Measurements from ENCODE around the gene RBL1. TPM values are rescaled to one million over a fixed set of nuclear protein-coding genes. Genes with fewer than 3 reads are reported as not detected.

Gene RBL1
- total and polyA plus RNA-seq, 10 of the 15 experiments (the other 5 are each of a cell fraction or from before 2014, with no cell fraction given) = 4.5 to 51.1 (median 24.9) TPM

DNA sequence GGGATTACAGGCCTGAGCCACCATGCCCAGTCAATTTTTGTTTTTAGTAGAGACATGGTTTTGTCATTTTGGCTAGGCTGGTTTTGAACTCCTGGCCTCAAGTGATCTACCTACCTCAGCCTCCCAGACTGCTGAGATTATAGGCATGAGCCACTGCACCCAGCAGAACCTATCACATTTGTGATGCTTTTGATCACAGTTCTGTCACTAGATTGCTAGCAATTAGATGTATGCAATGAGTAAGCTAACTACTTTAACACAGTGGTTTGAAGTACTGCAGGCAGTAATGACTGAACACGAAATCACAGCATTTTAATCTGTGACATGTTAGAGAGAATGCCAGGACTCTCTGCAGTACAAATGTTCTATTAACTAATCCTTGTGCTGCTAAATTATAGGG lies 124.7 kb downstream of the RBL1 start:
- no peaks in the 10 kb centered on the region for H3K79me2 ChIP-seq (ENCODE audit: control insufficient read depth, insufficient read depth, low read length)
- H3K9ac ChIP-seq (ENCODE audit: control insufficient read depth, insufficient read depth, low read length) = no peak overlapping the region
- in situ Hi-C loops (cut with MboI) (no loop called here), intact Hi-C loops (cut with micrococcal nuclease; ENCODE audit: unreplicated experiment) (no loop called here)
- no peak overlapping the region for H3K27ac ChIP-seq (ENCODE audit: control insufficient read depth, insufficient read depth)
- ChIA-PET SMC1A (ENCODE audit: uncharacterized antibody, unreplicated experiment) (no interaction called here), RAD21 (ENCODE audit: unreplicated experiment) (no interaction called here), CTCF (no interaction called here), POLR2A (no interaction called here)
- no peak for ATAC-seq
- H4K20me1 ChIP-seq (ENCODE audit: control insufficient read depth, insufficient read depth) = no peaks in the 10 kb centered on the region
- H3K4me1 ChIP-seq (ENCODE audit: control insufficient read depth, insufficient read depth, low read length) = 0 out of 2 replicates have a peak, but pooled peaks cover 3% of the 10 kb centered on the region
- H3K9me3 ChIP-seq (replicated peaks; ENCODE audit: control insufficient read depth, insufficient read depth, low read length) = no peaks in the 10 kb centered on the region
- no peak overlapping the region for H2AFZ ChIP-seq (ENCODE audit: control insufficient read depth, low read depth, low read length)
- no peaks in the 10 kb centered on the region for H3K36me3 ChIP-seq (ENCODE audit: control insufficient read depth in 2 of 2, insufficient read depth in 2 of 2, low read length in 1 of 2)
- no peak overlapping the region for H3K4me3 ChIP-seq
- no peak overlapping the region for H3K4me2 ChIP-seq (ENCODE audit: control insufficient read depth, insufficient read depth)
- whole genome bisulfite sequencing (ENCODE audit: insufficient coverage, insufficient replicate concordance, low lambda C conversion rate, missing lambda C conversion rate) = 6% methylated on average over 1 of the region's 1 CpG
- no peak for DNase-seq (ENCODE audit: low read depth, low spot score)
- FAIRE-seq = no peak
- H3K27me3 ChIP-seq (replicated peaks in 1 of 2; ENCODE audit: control insufficient read depth in 2 of 2, insufficient read depth in 2 of 2, low read length in 1 of 2) = no peaks in the 10 kb centered on the region
- BruUV-seq (replicated peaks) = no TSS peak
- no peak for TF ChIP-seq NR2F1 (conservative IDR thresholded peaks at IDR 0.05)
- TF ChIP-seq, protein P1, sequence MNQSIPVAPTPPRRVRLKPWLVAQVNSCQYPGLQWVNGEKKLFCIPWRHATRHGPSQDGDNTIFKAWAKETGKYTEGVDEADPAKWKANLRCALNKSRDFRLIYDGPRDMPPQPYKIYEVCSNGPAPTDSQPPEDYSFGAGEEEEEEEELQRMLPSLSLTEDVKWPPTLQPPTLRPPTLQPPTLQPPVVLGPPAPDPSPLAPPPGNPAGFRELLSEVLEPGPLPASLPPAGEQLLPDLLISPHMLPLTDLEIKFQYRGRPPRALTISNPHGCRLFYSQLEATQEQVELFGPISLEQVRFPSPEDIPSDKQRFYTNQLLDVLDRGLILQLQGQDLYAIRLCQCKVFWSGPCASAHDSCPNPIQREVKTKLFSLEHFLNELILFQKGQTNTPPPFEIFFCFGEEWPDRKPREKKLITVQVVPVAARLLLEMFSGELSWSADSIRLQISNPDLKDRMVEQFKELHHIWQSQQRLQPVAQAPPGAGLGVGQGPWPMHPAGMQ (IDR thresholded peaks at IDR 0.05; ENCODE audit: borderline replicate concordance) = no peak

DNA sequence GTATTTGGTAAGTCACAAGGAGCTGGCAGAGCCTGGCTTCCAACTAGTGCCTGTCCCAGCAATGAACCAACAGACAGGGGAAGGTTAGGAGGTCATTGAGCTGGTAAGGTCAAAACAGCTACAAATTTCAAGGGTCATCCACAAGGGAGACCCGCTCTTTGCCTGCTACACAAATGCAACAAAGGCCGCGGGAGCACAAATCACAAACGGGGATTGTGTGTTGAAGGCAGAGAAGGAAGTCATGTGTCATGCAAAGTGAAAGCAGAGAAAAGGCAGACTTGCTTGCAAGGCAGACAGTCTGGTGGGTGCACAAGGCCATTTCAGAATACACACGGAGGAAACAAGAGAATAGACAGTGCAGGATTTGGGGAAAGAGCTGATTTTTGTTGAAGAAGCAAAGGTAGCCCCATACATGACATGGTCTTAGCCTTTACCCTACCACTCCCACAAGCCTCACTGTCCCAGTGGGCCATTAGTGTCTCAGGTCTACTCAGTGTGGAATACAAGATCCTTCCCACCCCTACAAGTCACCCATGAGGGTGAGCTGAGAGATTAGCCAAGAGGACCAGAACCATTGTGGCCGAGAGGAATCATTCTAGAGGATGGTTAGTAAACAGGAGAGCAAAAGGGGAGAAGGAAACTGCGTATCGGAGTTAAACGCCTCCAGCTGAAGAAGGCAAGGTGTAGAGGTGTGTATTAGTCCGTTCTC lies 126.2 kb downstream of the RBL1 start:
- Histone ChIP-seq H3K9me3 (replicated peaks; ENCODE audit: control insufficient read depth, insufficient read depth, low read length) (no peaks in the 10 kb centered on the region), H3K27me3 (replicated peaks in 1 of 2; ENCODE audit: control insufficient read depth in 2 of 2, insufficient read depth in 2 of 2, low read length in 1 of 2) (no peaks in the 10 kb centered on the region), H3K36me3 (ENCODE audit: control insufficient read depth in 2 of 2, insufficient read depth in 2 of 2, low read length in 1 of 2) (no peaks in the 10 kb centered on the region), H4K20me1 (ENCODE audit: control insufficient read depth, insufficient read depth) (no peaks in the 10 kb centered on the region), H3K4me3 (no peak overlapping the region), H2AFZ (ENCODE audit: control insufficient read depth, low read depth, low read length) (peak overlapping the region; percentile 66), H3K4me1 (ENCODE audit: control insufficient read depth, insufficient read depth, low read length) (no peaks in the 10 kb centered on the region), H3K79me2 (ENCODE audit: control insufficient read depth, insufficient read depth, low read length) (no peaks in the 10 kb centered on the region), H3K9ac (ENCODE audit: control insufficient read depth, insufficient read depth, low read length) (no peak overlapping the region), H3K27ac (ENCODE audit: control insufficient read depth, insufficient read depth) (no peak overlapping the region), H3K4me2 (ENCODE audit: control insufficient read depth, insufficient read depth) (no peak overlapping the region)
- RAD21 ChIA-PET (ENCODE audit: unreplicated experiment) = no interaction called here
- WGBS (ENCODE audit: insufficient coverage, insufficient replicate concordance, low lambda C conversion rate, missing lambda C conversion rate) = 50% methylated on average over 10 of the region's 10 CpGs
- ATAC-seq (no peak), DNase-seq (ENCODE audit: low read depth, low spot score) (no peak), FAIRE-seq (no peak)
- in situ Hi-C loops (cut with MboI) = no loop called here
- POLR2A ChIA-PET = no interaction called here
- CTCF ChIA-PET = no interaction called here
- no TSS peak for BruUV-seq (replicated peaks)
- SMC1A ChIA-PET (ENCODE audit: uncharacterized antibody, unreplicated experiment) = interaction anchor here (1.3 kb wide), 1 partner anchor 50 kb away, joined by 3 read pairs; no protein-coding TSS in a partner anchor
- TF ChIP-seq EED (IDR thresholded peaks at IDR 0.05; ENCODE audit: low read depth) = no peak
- no peak for TF ChIP-seq RAD21 (IDR thresholded peaks at IDR 0.05; ENCODE audit: insufficient read depth, low read depth, low read length)
- no peak for TF ChIP-seq CBX3 (IDR thresholded peaks at IDR 0.05; ENCODE audit: borderline replicate concordance, low read depth)
- TF ChIP-seq KAT2A (conservative IDR thresholded peaks at IDR 0.05; ENCODE audit: control insufficient read depth, low read depth, low read length) = no peak
- TF ChIP-seq RAD51 (IDR thresholded peaks at IDR 0.05) = no peak
- no peak for TF ChIP-seq FOS (IDR thresholded peaks at IDR 0.05; ENCODE audit: borderline replicate concordance, extremely low read depth, insufficient read length)
- TF ChIP-seq EP300 (IDR thresholded peaks at IDR 0.05; ENCODE audit: borderline replicate concordance in 1 of 2, control insufficient read depth in 1 of 2, low read depth in 2 of 2, low read length in 2 of 2) = no peak
- no peak for TF ChIP-seq SIN3A (IDR thresholded peaks at IDR 0.05; ENCODE audit: low read depth, low read length)
- TF ChIP-seq SUPT20H (IDR thresholded peaks at IDR 0.05; ENCODE audit: borderline replicate concordance, control insufficient read depth, low read depth, low read length) = no peak
- no peak for TF ChIP-seq SIX5 (IDR thresholded peaks at IDR 0.05; ENCODE audit: low read depth, low read length, severe bottlenecking)
- no peak for TF ChIP-seq HCFC1 (IDR thresholded peaks at IDR 0.05; ENCODE audit: low read length)
- TF ChIP-seq, protein P1 (IDR thresholded peaks at IDR 0.05; ENCODE audit: borderline replicate concordance) = no peak
- no peak for TF ChIP-seq SMAD1 (IDR thresholded peaks at IDR 0.05; ENCODE audit: low read depth, partially characterized antibody)
- no peak for TF ChIP-seq SUZ12 (IDR thresholded peaks at IDR 0.05; ENCODE audit: unreplicated experiment)
- intact Hi-C loops (cut with micrococcal nuclease; ENCODE audit: unreplicated experiment) = no loop called here
